Common myeloid progenitor, CD34-positive (primary cell): ENCODE measurements around the gene KIRREL3.

ENCODE experiments used
- CTCF ChIA-PET: fragments of 350-600 bp; sonication (Branson Sonifier 250); formaldehyde crosslinking; loops from one replicate; lab custom pipeline; 2021; ENCODE audit warnings: antibody characterized with exemption; lab: Charles Lee
- POLR2A ChIA-PET: fragments of 350-600 bp; sonication (Branson Sonifier 250); formaldehyde crosslinking; loops from one replicate; lab custom pipeline; 2021; ENCODE audit warnings: antibody characterized with exemption; lab: Charles Lee
- DNase-seq, 3 donors: peaks; one replicate each; pipeline versions ENCODE4 v3.0.0 to v3.0.0-alpha.2; 2013
- H3K27ac ChIP-seq, 2 experiments: 1 replicate in 1 of 2; 2 replicates in 1 of 2; pipeline ENCODE4 v1.7.0; 2013; ENCODE audit warnings: inconsistent platforms in 2 of 2, low read length in 2 of 2, mild to moderate bottlenecking in 2 of 2, low read depth in 1 of 2, moderate library complexity in 1 of 2; ENCODE audit not compliant: severe bottlenecking in 2 of 2, insufficient read depth in 1 of 2, poor library complexity in 1 of 2
- H3K27me3 ChIP-seq, 5 experiments: replicated peaks in 2 of 5; 1 replicate in 3 of 5; 2 replicates in 2 of 5; pipeline versions ENCODE4 v1.6.1 to v1.7.0; 2013; ENCODE audit warnings: low read length in 4 of 5, mild to moderate bottlenecking in 2 of 5, moderate library complexity in 2 of 5, inconsistent platforms in 1 of 5; ENCODE audit not compliant: insufficient read depth in 5 of 5, control insufficient read depth in 4 of 5
- H3K36me3 ChIP-seq, 4 experiments: 1 replicate in 2 of 4; 2 replicates in 2 of 4; pipeline versions ENCODE4 v1.6.1 to v1.7.0; 2013; ENCODE audit warnings: low read length in 3 of 4, control low read depth in 1 of 4, mild to moderate bottlenecking in 1 of 4; ENCODE audit not compliant: control insufficient read depth in 4 of 4, insufficient read depth in 4 of 4
- H3K4me1 ChIP-seq, 4 experiments: 1 replicate in 3 of 4; 2 replicates in 1 of 4; pipeline versions ENCODE4 v1.6.1 to v1.7.1; 2013; ENCODE audit warnings: low read length in 3 of 4, mild to moderate bottlenecking in 3 of 4, control low read depth in 1 of 4, inconsistent platforms in 1 of 4, moderate library complexity in 1 of 4; ENCODE audit not compliant: control insufficient read depth in 4 of 4, insufficient read depth in 4 of 4; ENCODE audit errors: control extremely low read depth in 1 of 4
- H3K4me3 ChIP-seq, 7 experiments: 1 replicate in 4 of 7; 2 replicates in 3 of 7; pipeline versions ENCODE4 v1.5.1 to v1.7.0; 2013; ENCODE audit warnings: mild to moderate bottlenecking in 7 of 7, low read length in 6 of 7, moderate library complexity in 6 of 7, inconsistent platforms in 2 of 7, low read depth in 2 of 7, control low read depth in 1 of 7; ENCODE audit not compliant: insufficient read depth in 4 of 7, control insufficient read depth in 1 of 7; ENCODE audit errors: extremely low read depth in 1 of 7
- H3K9me3 ChIP-seq, 5 experiments: 1 replicate in 4 of 5; 2 replicates in 1 of 5; pipeline versions ENCODE4 v1.6.1 to v1.7.1; 2013; ENCODE audit warnings: low read length in 4 of 5, mild to moderate bottlenecking in 2 of 5, inconsistent platforms in 1 of 5, low read depth in 1 of 5, moderate library complexity in 1 of 5; ENCODE audit not compliant: control insufficient read depth in 4 of 5, insufficient read depth in 2 of 5; ENCODE audit errors: control extremely low read depth in 1 of 5
- WGBS: methylation state at CpG from one replicate; pipeline ENCODE4 v1.1.5; 2013; ENCODE audit not compliant: insufficient coverage; 5-methylcytosine and 5-hydroxymethylcytosine counted together

KIRREL3 gene

DNA sequence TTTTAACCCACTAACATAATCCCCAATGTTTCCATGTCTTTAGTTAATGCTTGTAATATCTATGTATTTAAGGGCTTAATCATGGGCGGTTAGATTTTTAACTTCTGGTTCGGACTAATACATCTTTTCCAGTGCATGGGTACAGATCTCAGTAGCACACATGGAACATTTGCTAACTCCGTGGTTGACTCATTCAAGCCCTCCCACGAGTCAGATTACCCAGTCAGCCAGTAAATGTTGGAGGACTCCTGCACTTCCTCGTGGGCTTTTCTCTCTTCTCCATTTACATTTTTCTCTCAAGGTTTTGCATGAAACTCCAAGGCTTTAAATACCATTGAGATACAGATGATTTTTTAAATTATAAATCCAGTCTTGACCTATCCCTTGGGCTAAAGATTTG lies 331.2 kb downstream of the KIRREL3 start:
- no peaks in the 10 kb centered on the region for H3K4me1 ChIP-seq
- H3K27me3 ChIP-seq: peaks cover 2 to 27% (median 7%) of the 10 kb centered on the region in 5 experiments
- H3K9me3 ChIP-seq: no peaks in the 10 kb centered on the region
- H3K4me3 ChIP-seq: no peak overlapping the region
- WGBS: 66% methylated on average over 4 of the region's 5 CpGs
- ChIA-PET POLR2A (no interaction called here), CTCF (no interaction called here)
- no peak for DNase-seq
- H3K27ac ChIP-seq: no peak overlapping the region
- H3K36me3 ChIP-seq: no peaks in the 10 kb centered on the region

DNA sequence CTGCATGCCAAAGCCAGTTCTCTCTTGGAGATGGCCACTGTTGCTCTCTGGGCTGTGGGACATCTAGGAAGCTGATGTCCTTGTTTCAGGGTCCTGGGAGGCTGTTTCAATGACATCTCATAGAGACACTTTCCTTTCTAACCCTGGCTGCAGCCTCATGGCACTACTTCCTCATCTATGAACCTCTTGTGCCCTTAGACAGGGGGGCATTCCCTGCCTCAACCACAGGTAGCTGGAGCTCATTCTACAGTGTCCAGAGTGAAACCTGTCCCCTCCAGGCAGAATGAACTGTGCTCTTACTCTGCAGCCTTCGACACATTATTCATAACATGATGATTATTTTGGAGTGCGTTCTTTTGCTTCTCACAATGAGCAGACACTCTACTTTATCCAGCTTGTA lies 335.9 kb downstream of the KIRREL3 start:
- H3K4me3 ChIP-seq: no peak overlapping the region
- no peak for DNase-seq
- ChIA-PET CTCF (no interaction called here), POLR2A (no interaction called here)
- H3K27me3 ChIP-seq: peaks cover 2 to 24% (median 8%) of the 10 kb centered on the region in 5 experiments
- no peaks in the 10 kb centered on the region for H3K9me3 ChIP-seq
- WGBS: 100% methylated on average over 1 of the region's 2 CpGs
- no peak overlapping the region for H3K27ac ChIP-seq
- no peaks in the 10 kb centered on the region for H3K36me3 ChIP-seq
- no peaks in the 10 kb centered on the region for H3K4me1 ChIP-seq

DNA sequence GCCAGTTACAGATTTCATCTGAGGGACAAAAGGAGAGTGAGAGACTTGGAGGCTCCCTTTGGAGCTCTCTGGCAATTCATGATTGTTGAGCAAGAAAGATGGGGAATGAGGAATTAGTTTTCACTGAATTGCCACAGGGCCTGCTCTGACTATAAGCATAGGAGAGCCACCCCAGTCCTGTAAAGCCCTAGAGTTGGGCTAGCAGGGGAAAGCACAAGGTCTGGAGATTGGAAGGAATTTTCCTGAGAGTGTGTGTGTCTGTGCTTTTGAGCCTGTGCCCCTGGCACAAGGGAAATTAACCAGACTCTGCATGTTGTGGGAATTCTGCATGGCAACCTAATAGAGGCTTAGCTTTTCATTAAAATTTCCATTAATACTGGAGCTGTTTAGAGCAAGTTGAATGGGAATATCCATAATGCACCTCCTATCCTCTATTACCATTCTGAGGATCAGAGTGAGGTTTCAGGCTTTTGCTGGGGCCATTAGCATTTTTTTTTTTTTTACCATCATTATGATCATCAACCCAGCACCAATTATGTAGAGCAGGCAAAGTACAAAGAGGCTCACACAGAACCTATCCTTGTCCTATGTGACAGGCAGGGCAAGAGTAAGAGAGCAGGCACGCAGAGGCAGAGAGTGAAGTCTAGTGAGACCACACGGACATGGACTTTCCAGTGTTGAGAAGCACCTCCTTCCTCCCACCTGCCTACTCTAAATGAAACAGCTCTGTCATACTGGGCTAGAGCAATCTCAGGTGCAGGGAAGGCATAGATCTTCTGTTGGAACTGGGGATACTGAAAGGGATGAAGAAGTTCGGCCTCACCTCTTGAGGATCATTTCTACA lies 336.6 kb downstream of the KIRREL3 start:
- Histone ChIP-seq H3K27me3 (peaks cover 2 to 24% (median 9%) of the 10 kb centered on the region in 5 experiments), H3K4me3 (no peak overlapping the region), H3K9me3 (no peaks in the 10 kb centered on the region), H3K36me3 (no peaks in the 10 kb centered on the region), H3K27ac (no peak overlapping the region), H3K4me1 (no peaks in the 10 kb centered on the region)
- no peak for DNase-seq
- POLR2A ChIA-PET: no interaction called here
- CTCF ChIA-PET: no interaction called here
- WGBS: 95% methylated on average over 3 of the region's 3 CpGs

DNA sequence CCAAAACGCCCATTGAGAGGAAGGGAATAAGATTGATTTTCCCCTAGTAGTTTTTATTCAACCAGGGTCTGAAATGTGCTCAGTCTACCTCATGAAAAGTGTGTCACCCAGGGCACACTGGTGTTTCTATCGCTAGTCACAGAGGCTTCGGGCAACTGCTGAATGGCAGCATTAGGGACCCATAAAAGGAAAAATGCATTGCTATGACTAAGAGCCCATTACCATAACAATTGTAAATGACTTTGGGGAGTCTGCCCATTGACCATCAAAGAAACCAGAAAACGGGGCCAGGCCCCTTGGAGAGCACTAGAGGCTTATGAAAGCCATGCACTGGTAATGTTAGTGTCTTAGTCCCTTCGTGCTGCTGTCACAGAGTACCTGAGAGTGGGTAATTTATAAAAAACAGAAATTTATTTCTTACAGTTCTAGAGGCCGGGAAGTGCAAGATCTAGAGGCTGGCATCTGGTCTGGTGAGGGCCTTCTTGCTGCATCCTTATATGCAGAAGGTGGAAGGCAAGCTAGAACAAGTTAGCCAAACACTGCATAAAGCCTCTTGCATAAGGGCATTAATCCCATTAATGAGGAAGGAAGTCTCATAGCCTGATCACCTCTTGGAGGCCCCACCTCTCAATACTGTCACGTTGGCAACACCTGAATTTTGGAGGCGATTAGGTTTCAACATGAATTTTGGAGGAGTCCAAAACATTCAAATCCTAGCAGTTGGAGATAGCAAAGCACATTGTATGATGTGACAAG lies 338.4 kb downstream of the KIRREL3 start:
- no peak overlapping the region for H3K27ac ChIP-seq
- WGBS: 75% methylated on average over 4 of the region's 8 CpGs
- ChIA-PET CTCF (no interaction called here), POLR2A (no interaction called here)
- no peak for DNase-seq
- no peaks in the 10 kb centered on the region for H3K36me3 ChIP-seq
- no peaks in the 10 kb centered on the region for H3K9me3 ChIP-seq
- H3K27me3 ChIP-seq: peaks cover 2 to 14% (median 7%) of the 10 kb centered on the region in 5 experiments
- no peaks in the 10 kb centered on the region for H3K4me1 ChIP-seq
- H3K4me3 ChIP-seq: no peak overlapping the region

DNA sequence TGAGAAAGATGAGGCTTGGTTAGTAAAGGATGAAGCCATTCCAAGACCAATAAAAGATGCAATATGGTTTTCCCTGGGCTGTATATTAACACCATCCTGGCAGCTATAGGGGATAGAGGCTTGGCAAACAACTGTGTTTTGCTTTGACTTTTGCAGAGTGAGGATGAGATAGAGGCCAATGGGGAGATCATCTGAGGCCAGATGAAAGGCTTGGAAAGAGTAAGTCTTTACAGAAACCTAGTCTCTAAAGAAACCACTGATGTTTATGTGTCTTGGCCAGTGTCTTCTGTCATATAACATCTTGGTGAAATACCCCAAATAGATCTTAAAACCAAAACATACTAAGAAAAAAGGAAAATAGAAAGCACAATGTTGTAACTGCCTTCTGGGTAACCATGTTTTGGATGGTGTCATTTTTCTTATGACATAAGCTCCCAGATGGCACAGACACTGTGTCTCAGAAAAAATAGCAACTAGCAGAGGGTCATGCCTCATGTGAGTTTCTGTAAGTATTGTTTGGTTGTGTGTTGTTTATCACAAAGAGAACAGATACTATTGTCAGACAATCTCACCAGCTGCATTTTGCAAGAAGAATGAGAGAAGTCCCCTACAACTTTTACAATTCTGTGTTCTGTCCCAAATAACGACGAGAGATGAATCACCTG lies 339.7 kb downstream of the KIRREL3 start:
- Histone ChIP-seq H3K9me3 (no peaks in the 10 kb centered on the region), H3K4me1 (no peaks in the 10 kb centered on the region), H3K36me3 (no peaks in the 10 kb centered on the region), H3K27me3 (peaks cover 0 to 15% (median 7%) of the 10 kb centered on the region in 5 experiments), H3K27ac (no peak overlapping the region), H3K4me3 (no peak overlapping the region)
- POLR2A ChIA-PET: no interaction called here
- DNase-seq: no peak
- CTCF ChIA-PET: no interaction called here
- 100% methylated on average over 1 of the region's 2 CpGs for WGBS

DNA sequence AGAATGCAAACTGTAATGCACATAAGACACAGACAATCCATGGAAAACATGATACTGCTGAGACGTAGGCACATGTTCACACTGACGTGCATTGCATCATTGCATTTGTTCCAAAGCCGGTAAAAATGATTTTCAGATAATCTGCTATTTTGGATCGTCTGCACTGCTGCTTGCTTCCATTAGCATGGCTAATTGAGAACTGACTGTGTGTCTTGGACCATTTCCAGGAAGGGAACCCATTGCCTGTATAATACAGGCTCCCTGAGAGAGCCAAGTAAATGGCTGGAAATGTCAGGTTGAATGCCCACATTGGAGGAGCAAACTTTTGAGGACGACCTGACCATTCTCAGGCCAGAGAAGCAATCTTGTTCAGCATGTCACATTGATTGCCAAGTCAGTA lies 340.2 kb downstream of the KIRREL3 start:
- DNase-seq: no peak
- no peak overlapping the region for H3K4me3 ChIP-seq
- no peak overlapping the region for H3K27ac ChIP-seq
- CTCF ChIA-PET: no interaction called here
- peaks cover 0 to 18% (median 9%) of the 10 kb centered on the region in 5 experiments for H3K27me3 ChIP-seq
- POLR2A ChIA-PET: no interaction called here
- H3K4me1 ChIP-seq: no peaks in the 10 kb centered on the region
- no peaks in the 10 kb centered on the region for H3K9me3 ChIP-seq
- H3K36me3 ChIP-seq: no peaks in the 10 kb centered on the region
- 88% methylated on average over 5 of the region's 5 CpGs for WGBS
